ENCODE results near the gene PHF20. TPM values are rescaled to one million over a fixed set of nuclear protein-coding genes. Genes with fewer than 3 reads are reported as not detected.
"Not testable (repeated sequence)": the region's sequence is repeated elsewhere in the genome, so short reads cannot be mapped to it uniquely, and the experiment has no call there.

Gene PHF20
- total RNA-seq, 4 donors from 2014 or later, result 28.0 to 51.7 (median 35.2) TPM

GRCh38 chr20:35845561-35845960, 73.7 kb downstream of the PHF20 start:
- H3K4me3 ChIP-seq (replicated peaks in 1 of 3), result no peak overlapping the region

GRCh38 chr20:35849706-35850105, 77.9 kb downstream of the PHF20 start:
- intact Hi-C loops (cut with DNase I), result no loop called here
- H3K36me3 ChIP-seq, result no peaks in the 10 kb centered on the region
- TF ChIP-seq POLR2A (IDR thresholded peaks at IDR 0.05) (no peak), CTCF (IDR thresholded peaks at IDR 0.05) (no peak)
- no peak overlapping the region for H3K4me3 ChIP-seq (replicated peaks in 1 of 3)
- H3K27ac ChIP-seq, result peak overlapping the region; percentile 27 to 62 (median 41)
- WGBS, 2 donors, result 57 to 62% methylated on average over 4 of the region's 4 CpGs
- no peaks in the 10 kb centered on the region for H3K9me3 ChIP-seq
- H3K27me3 ChIP-seq, result no peaks in the 10 kb centered on the region
- peak; percentile 68 for DNase-seq
- peaks cover 11 to 13% of the 10 kb centered on the region in 2 donors for H3K4me1 ChIP-seq

More at GRCh38 chr20:35845561-35845960, 73.7 kb downstream of the PHF20 start:
- peak; percentile 50 to 68 for DNase-seq
- H3K4me1 ChIP-seq, result peaks cover 11 to 13% of the 10 kb centered on the region in 2 donors
- H3K36me3 ChIP-seq, result peaks cover 6 to 15% of the 10 kb centered on the region in 2 donors
- WGBS, 2 donors, result 57 to 66% methylated on average over 6 of the region's 6 CpGs
- no peaks in the 10 kb centered on the region for H3K9me3 ChIP-seq
- intact Hi-C loops (cut with DNase I), result no loop called here
- H3K27me3 ChIP-seq, result no peaks in the 10 kb centered on the region
- TF ChIP-seq CTCF (IDR thresholded peaks at IDR 0.05) (no peak), POLR2A (IDR thresholded peaks at IDR 0.05) (no peak)
- peak overlapping the region in 1 of 3 donors; percentile 42 for H3K27ac ChIP-seq

DNA sequence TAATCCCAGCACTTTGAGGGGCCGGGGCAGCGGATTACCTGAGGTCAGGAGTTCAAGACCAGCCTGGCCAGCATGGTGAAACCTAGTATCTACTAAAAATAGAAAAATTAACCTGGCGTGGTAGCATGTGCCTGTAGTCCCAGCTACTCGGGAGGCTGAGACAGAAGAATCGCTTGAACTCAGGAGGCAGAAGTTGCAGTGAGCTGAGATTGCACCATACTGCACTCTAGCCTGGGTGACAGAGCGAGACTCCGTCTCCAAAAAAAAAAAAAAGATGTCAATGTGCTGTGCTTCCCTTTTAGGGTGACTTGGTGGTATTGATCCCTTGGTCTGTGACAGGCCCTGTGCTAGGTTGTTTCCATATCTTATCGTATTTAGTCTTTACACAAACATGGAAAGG, 79.8 kb downstream of the PHF20 start:
- 90 to 95% methylated on average over 8 of the region's 8 CpGs for WGBS, 2 donors
- H3K4me3 ChIP-seq (replicated peaks in 1 of 3); intact Hi-C loops (cut with DNase I); DNase-seq; H3K27me3 ChIP-seq; H3K27ac ChIP-seq; H3K9me3 ChIP-seq; H3K36me3 ChIP-seq: not testable (repeated sequence)
- H3K4me1 ChIP-seq, result peaks cover 11 to 18% of the 10 kb centered on the region in 2 donors

- no peak for DNase-seq
- WGBS, 2 donors, result 95 to 97% methylated on average over 2 of the region's 2 CpGs
These were observed 83.0 kb downstream of the PHF20 start for GRCh38 chr20:35854713-35855348.

DNA sequence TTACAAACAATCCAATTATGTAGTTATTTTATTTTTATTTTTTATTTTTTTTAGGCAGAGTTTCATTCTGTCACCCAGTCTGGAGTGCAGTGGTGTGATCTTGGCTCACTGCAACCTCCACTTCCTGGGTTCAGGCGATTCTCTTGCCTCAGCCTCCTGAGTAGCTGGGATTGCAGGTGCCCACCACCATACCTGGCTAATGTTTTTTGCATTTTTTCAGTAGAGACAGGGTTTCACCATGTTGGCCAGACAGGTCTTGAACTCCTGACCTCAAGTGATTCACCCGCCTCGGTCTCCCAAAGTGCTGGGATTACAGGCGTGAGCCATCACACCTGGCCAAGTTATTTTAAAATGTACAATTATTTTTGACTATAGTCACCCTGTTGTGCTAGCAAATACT, 83.8 kb downstream of the PHF20 start:
- H3K36me3 ChIP-seq; DNase-seq; intact Hi-C loops (cut with DNase I); H3K4me3 ChIP-seq (replicated peaks in 1 of 3); H3K4me1 ChIP-seq; H3K27me3 ChIP-seq; H3K9me3 ChIP-seq; H3K27ac ChIP-seq: not testable (repeated sequence)
- WGBS, 2 donors, result 98 to 99% methylated on average over 4 of the region's 4 CpGs

More at GRCh38 chr20:35854713-35855348, 83.0 kb downstream of the PHF20 start:
- no peak overlapping the region for H3K4me3 ChIP-seq (replicated peaks in 1 of 3)
- H3K27me3 ChIP-seq, result no peaks in the 10 kb centered on the region
- intact Hi-C loops (cut with DNase I), result no loop called here
- H3K27ac ChIP-seq, result no peak overlapping the region
- peaks cover 2 to 12% of the 10 kb centered on the region in 2 donors for H3K4me1 ChIP-seq
- no peaks in the 10 kb centered on the region for H3K36me3 ChIP-seq
- TF ChIP-seq POLR2A (IDR thresholded peaks at IDR 0.05) (no peak), CTCF (IDR thresholded peaks at IDR 0.05) (no peak)
- no peaks in the 10 kb centered on the region for H3K9me3 ChIP-seq

DNA sequence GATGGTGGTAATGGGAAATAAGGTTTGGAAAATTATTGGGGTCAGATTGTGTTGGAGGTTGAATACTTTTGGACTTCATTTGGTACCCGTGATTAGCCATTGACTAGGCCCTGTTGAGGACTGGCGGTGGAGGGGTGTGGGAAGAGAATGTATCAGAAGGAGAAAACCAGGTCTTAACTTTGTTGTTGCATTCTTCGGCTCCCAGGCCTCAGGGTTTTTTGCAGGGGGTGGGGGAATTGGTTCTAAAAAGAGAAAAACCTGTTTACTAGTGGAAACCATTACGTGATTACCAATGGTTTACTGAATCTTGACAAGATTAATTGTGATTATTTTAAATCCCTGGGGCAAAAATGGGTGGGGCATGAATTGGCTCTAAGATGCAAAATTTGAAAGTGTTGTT, 85.1 kb downstream of the PHF20 start:
- Histone ChIP-seq H3K36me3 (no peaks in the 10 kb centered on the region), H3K27me3 (no peaks in the 10 kb centered on the region), H3K27ac (no peak overlapping the region), H3K4me3 (replicated peaks in 1 of 3) (no peak overlapping the region), H3K9me3 (no peaks in the 10 kb centered on the region), H3K4me1 (peaks cover 0 to 10% of the 10 kb centered on the region in 2 donors)
- no peak for DNase-seq
- TF ChIP-seq CTCF (IDR thresholded peaks at IDR 0.05) (no peak), POLR2A (IDR thresholded peaks at IDR 0.05) (no peak)
- intact Hi-C loops (cut with DNase I), result no loop called here
- WGBS, 2 donors, result 92 to 93% methylated on average over 4 of the region's 4 CpGs
